OCI-LY1 (cell line): ENCODE data around the gene GABBR2.
A peak's percentile ranks its signal among the peaks of the same experiment; 100 is the strongest.

Source experiments
- H2AFZ ChIP-seq: fragments of 200-600 bp; sonication (generic), shearing (Covaris generic); 2 replicates; pipeline ENCODE4 v1.6.0; 2014; ENCODE audit warnings: antibody characterized with exemption, mild to moderate bottlenecking, low read length
- H3F3A ChIP-seq: fragments of 200-600 bp; sonication (generic), shearing (Covaris generic); 2 replicates; pipeline ENCODE4 v1.6.0; 2014; ENCODE audit warnings: mild to moderate bottlenecking, antibody characterized with exemption, low read length, moderate library complexity; ENCODE audit not compliant: insufficient read depth
- H3K27ac ChIP-seq: fragments of 200-600 bp; sonication (generic); 2 replicates; pipeline ENCODE4 v1.5.1; 2014; ENCODE audit warnings: low read length, mixed run types, mild to moderate bottlenecking, low read depth; ENCODE audit not compliant: poor library complexity, severe bottlenecking
- H3K27me3 ChIP-seq: fragments of 200-600 bp; sonication (generic); 2 replicates; pipeline ENCODE4 v1.6.0; 2014; ENCODE audit warnings: antibody characterized with exemption, mild to moderate bottlenecking, low read length, moderate library complexity; ENCODE audit not compliant: insufficient read depth
- H3K36me3 ChIP-seq: fragments of 200-600 bp; sonication (generic); 2 replicates; pipeline ENCODE4 v1.6.1; 2014; ENCODE audit warnings: mild to moderate bottlenecking, antibody characterized with exemption, low read length, moderate library complexity, mixed read lengths; ENCODE audit not compliant: insufficient read depth
- H3K4me1 ChIP-seq: fragments of 200-600 bp; sonication (generic); 2 replicates; pipeline ENCODE4 v1.5.1; 2014; ENCODE audit warnings: mild to moderate bottlenecking, low read length, moderate library complexity; ENCODE audit not compliant: insufficient read depth, severe bottlenecking
- H3K4me2 ChIP-seq: fragments of 200-600 bp; sonication (generic), shearing (Covaris generic); 2 replicates; pipeline ENCODE4 v1.6.1; 2014; ENCODE audit warnings: low read length
- H3K4me3 ChIP-seq: fragments of 200-600 bp; sonication (generic); 2 replicates; pipeline ENCODE4 v1.5.1; 2014; ENCODE audit warnings: low read length, low read depth, mild to moderate bottlenecking, mixed read lengths; ENCODE audit not compliant: poor library complexity, severe bottlenecking
- H3K79me2 ChIP-seq: fragments of 200-600 bp; shearing (Covaris generic); 2 replicates; pipeline ENCODE4 v1.6.1; 2016; ENCODE audit warnings: mixed run types, low read length, mixed read lengths; ENCODE audit not compliant: insufficient read depth
- H3K9ac ChIP-seq: fragments of 200-600 bp; sonication (generic), shearing (Covaris generic); 2 replicates; pipeline ENCODE4 v1.6.1; 2014; ENCODE audit warnings: mild to moderate bottlenecking, low read length, mixed read lengths
- H3K9me2 ChIP-seq: fragments of 200-600 bp; sonication (generic), shearing (Covaris generic); 2 replicates; pipeline ENCODE4 v1.6.1; 2014; ENCODE audit warnings: low read depth, mild to moderate bottlenecking, low read length, mixed read lengths
- H3K9me3 ChIP-seq: fragments of 200-600 bp; shearing (Covaris generic); 2 replicates; pipeline ENCODE4 v1.6.1; 2014; ENCODE audit warnings: low read length, mixed read lengths
- H4K20me1 ChIP-seq: fragments of 200-600 bp; sonication (generic), shearing (Covaris generic); 2 replicates; pipeline ENCODE4 v1.6.0; 2016; ENCODE audit warnings: mild to moderate bottlenecking, low read length; ENCODE audit not compliant: insufficient read depth
- CTCF ChIP-seq: fragments of 200-600 bp; sonication (generic), shearing (Covaris generic); IDR thresholded peaks from 2 replicates; pipeline ENCODE4 v1.5.1; 2017; ENCODE audit warnings: mild to moderate bottlenecking, antibody characterized with exemption, low read length, moderate library complexity, mixed read lengths
- EZH2 ChIP-seq: fragments of 200-600 bp; sonication (generic), shearing (Covaris generic); IDR thresholded peaks from 2 replicates; pipeline ENCODE4 v1.8.0; 2017; ENCODE audit warnings: borderline replicate concordance, mixed run types, mild to moderate bottlenecking, antibody characterized with exemption, low read length, moderate library complexity, mixed read lengths

GABBR2 gene

GRCh38 chr9:98678244-98678842 is 30.4 kb downstream of the GABBR2 start:
- no peak overlapping the region for H3K4me3 ChIP-seq
- no peak overlapping the region for H2AFZ ChIP-seq
- H3K27ac ChIP-seq, result no peak overlapping the region
- no peaks in the 10 kb centered on the region for H3K36me3 ChIP-seq
- H3K79me2 ChIP-seq, result no peaks in the 10 kb centered on the region
- TF ChIP-seq CTCF, result peak; percentile 73
- no peak for TF ChIP-seq EZH2
- H3K27me3 ChIP-seq, result peaks cover 17% of the 10 kb centered on the region; the same call in 1 of the 2 replicates
- no peaks in the 10 kb centered on the region for H3K9me3 ChIP-seq
- no peaks in the 10 kb centered on the region for H3K4me1 ChIP-seq
- no peak overlapping the region for H3K9ac ChIP-seq
- H4K20me1 ChIP-seq, result no peaks in the 10 kb centered on the region
- H3K9me2 ChIP-seq, result no peaks in the 10 kb centered on the region
- H3F3A ChIP-seq, result no peaks in the 10 kb centered on the region
- no peak overlapping the region for H3K4me2 ChIP-seq

- Histone ChIP-seq H2AFZ (no peak overlapping the region), H3K27me3 (peaks cover 17% of the 10 kb centered on the region; the same call in 1 of the 2 replicates), H3K9me3 (no peaks in the 10 kb centered on the region), H3K36me3 (no peaks in the 10 kb centered on the region), H4K20me1 (no peaks in the 10 kb centered on the region), H3K79me2 (no peaks in the 10 kb centered on the region), H3K4me3 (no peak overlapping the region), H3K4me2 (no peak overlapping the region), H3K27ac (no peak overlapping the region), H3K4me1 (no peaks in the 10 kb centered on the region), H3K9me2 (no peaks in the 10 kb centered on the region), H3F3A (no peaks in the 10 kb centered on the region), H3K9ac (no peak overlapping the region)
- no peak for TF ChIP-seq CTCF
- TF ChIP-seq EZH2, result no peak
These were observed 35.1 kb downstream of the GABBR2 start for GRCh38 chr9:98673681-98674080.

GRCh38 chr9:98667005-98667640 is 41.6 kb downstream of the GABBR2 start:
- Histone ChIP-seq H3F3A (no peaks in the 10 kb centered on the region), H3K27me3 (no peaks in the 10 kb centered on the region), H3K79me2 (no peaks in the 10 kb centered on the region), H3K4me3 (no peak overlapping the region), H3K9me3 (no peaks in the 10 kb centered on the region), H3K36me3 (no peaks in the 10 kb centered on the region), H3K4me1 (no peaks in the 10 kb centered on the region), H3K27ac (no peak overlapping the region), H4K20me1 (no peaks in the 10 kb centered on the region), H3K4me2 (no peak overlapping the region), H3K9ac (no peak overlapping the region), H3K9me2 (no peaks in the 10 kb centered on the region), H2AFZ (no peak overlapping the region)
- no peak for TF ChIP-seq CTCF
- TF ChIP-seq EZH2, result no peak
